Measurements from ENCODE around the gene CT45A10. TPM values are rescaled to one million over a fixed set of nuclear protein-coding genes. Genes with fewer than 3 reads are reported as not detected.
"Not testable (repeated sequence)": the region's sequence is repeated elsewhere in the genome, so short reads cannot be mapped to it uniquely, and the experiment has no call there.

Gene CT45A10
- total and polyA plus RNA-seq, 2 donors (not counting 3 experiments of a cell fraction or from before 2014, with no cell fraction given) = not detected

- Histone ChIP-seq H3K27ac (ENCODE audit: insufficient read depth, low read depth, low read length) (no peak overlapping the region), H2AFZ (ENCODE audit: low read depth, low read length) (no peak overlapping the region), H4K20me1 (replicated peaks; ENCODE audit: control insufficient read depth, extremely low read depth, insufficient read depth, low read length) (no peaks in the 10 kb centered on the region), H3K27me3 (ENCODE audit: control insufficient read depth in 2 of 2, insufficient read depth in 2 of 2, low read length in 2 of 2) (no peaks in the 10 kb centered on the region), H3K36me3 (ENCODE audit: control insufficient read depth in 2 of 2, extremely low read depth in 1 of 2, insufficient read depth in 2 of 2, low read length in 2 of 2) (no peaks in the 10 kb centered on the region), H3K9me1 (replicated peaks; ENCODE audit: control insufficient read depth, extremely low read depth, insufficient read depth, low read length) (no peaks in the 10 kb centered on the region), H3K4me1 (ENCODE audit: control insufficient read depth, extremely low read depth, insufficient read depth, low read length) (no peaks in the 10 kb centered on the region), H3K4me2 (ENCODE audit: insufficient read depth, low read length) (no peak overlapping the region), H3K9ac (replicated peaks; ENCODE audit: extremely low read depth, insufficient read depth, low read length) (no peak overlapping the region), H3K79me2 (ENCODE audit: control insufficient read depth, insufficient read depth, low read length) (no peaks in the 10 kb centered on the region), H3K9me3 (replicated peaks; ENCODE audit: control insufficient read depth, insufficient read depth, low read length) (no peaks in the 10 kb centered on the region), H3K4me3 (replicated peaks in 1 of 3; ENCODE audit: insufficient read depth in 1 of 3, low read depth in 1 of 3, low read length in 3 of 3) (no peak overlapping the region)
- ChIA-PET POLR2A (no interaction called here), CTCF (no interaction called here)
- TF ChIP-seq GATA2 (IDR thresholded peaks at IDR 0.05; ENCODE audit: insufficient read depth, insufficient read length, low read depth, low read length) = no peak
- no peak for TF ChIP-seq MAX (IDR thresholded peaks at IDR 0.05; ENCODE audit: insufficient read depth, insufficient read length)
- TF ChIP-seq JUN (IDR thresholded peaks at IDR 0.05; ENCODE audit: borderline replicate concordance, insufficient read depth, insufficient read length, low read depth) = no peak
- TF ChIP-seq POLR2AphosphoS5 (IDR thresholded peaks at IDR 0.05; ENCODE audit: insufficient read depth, low read depth, low read length) = no peak
- no peak for TF ChIP-seq MYC (IDR thresholded peaks at IDR 0.05; ENCODE audit: low read depth, low read length)
- TF ChIP-seq EZH2 (IDR thresholded peaks at IDR 0.05; ENCODE audit: borderline replicate concordance, low read depth, low read length, severe bottlenecking) = no peak
- TF ChIP-seq CTCF (IDR thresholded peaks at IDR 0.05; ENCODE audit: extremely low read depth in 1 of 2, insufficient read depth in 1 of 2, low read depth in 1 of 2, low read length in 2 of 2) = no peak
- no peak for TF ChIP-seq FOS (IDR thresholded peaks at IDR 0.05; ENCODE audit: borderline replicate concordance, insufficient read depth, low read length)
- TF ChIP-seq POLR2A (IDR thresholded peaks at IDR 0.05; ENCODE audit: low read depth, low read length) = no peak
- BruUV-seq (replicated peaks) = no TSS peak
- no peak for FAIRE-seq
- DNase-seq (ENCODE audit: low read depth, low spot score) = no peak
- intact Hi-C loops (cut with micrococcal nuclease) (no loop called here), dilution Hi-C loops (cut with MboI; ENCODE audit: extremely low pct_ligation_motif_present, low sequenced_read_pairs) (no loop called here)
Measured at GRCh38 chrX:135890087-135890585, 3.1 kb downstream of the CT45A10 start.

DNA sequence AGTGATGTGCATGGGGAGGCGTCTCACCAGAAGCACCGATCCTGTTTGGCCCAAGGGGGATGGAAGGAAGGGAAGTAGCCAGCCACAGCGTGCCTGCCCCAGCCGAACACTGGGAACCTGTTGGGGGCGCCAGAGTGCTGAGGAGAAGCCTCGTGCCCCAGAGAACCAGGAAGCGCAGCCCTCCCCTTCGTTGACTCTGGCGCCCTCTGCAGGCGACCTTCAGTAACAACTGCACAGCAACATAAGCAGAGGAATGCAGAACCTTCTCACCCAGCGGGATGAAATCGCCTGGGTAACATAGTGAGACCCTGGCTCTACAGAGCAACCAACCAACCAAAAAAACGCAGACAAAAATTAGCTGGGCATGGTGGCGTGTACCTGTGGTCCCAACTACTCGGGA, 4.3 kb downstream of the CT45A10 start:
- FAIRE-seq = not testable (repeated sequence)

GRCh38 chrX:135888230-135888629, 5.0 kb downstream of the CT45A10 start:
- dilution Hi-C loops (cut with MboI; ENCODE audit: extremely low pct_ligation_motif_present, low sequenced_read_pairs); H2AFZ ChIP-seq (ENCODE audit: low read depth, low read length); CTCF ChIA-PET; H3K36me3 ChIP-seq (ENCODE audit: control insufficient read depth in 2 of 2, extremely low read depth in 1 of 2, insufficient read depth in 2 of 2, low read length in 2 of 2); H4K20me1 ChIP-seq (replicated peaks; ENCODE audit: control insufficient read depth, extremely low read depth, insufficient read depth, low read length); H3K4me3 ChIP-seq (replicated peaks in 1 of 3; ENCODE audit: insufficient read depth in 1 of 3, low read depth in 1 of 3, low read length in 3 of 3); H3K4me1 ChIP-seq (ENCODE audit: control insufficient read depth, extremely low read depth, insufficient read depth, low read length); BruUV-seq (replicated peaks); FAIRE-seq; H3K9me3 ChIP-seq (replicated peaks; ENCODE audit: control insufficient read depth, insufficient read depth, low read length); H3K9ac ChIP-seq (replicated peaks; ENCODE audit: extremely low read depth, insufficient read depth, low read length); H3K27me3 ChIP-seq (ENCODE audit: control insufficient read depth in 2 of 2, insufficient read depth in 2 of 2, low read length in 2 of 2); H3K27ac ChIP-seq (ENCODE audit: insufficient read depth, low read depth, low read length); H3K4me2 ChIP-seq (ENCODE audit: insufficient read depth, low read length); H3K79me2 ChIP-seq (ENCODE audit: control insufficient read depth, insufficient read depth, low read length); H3K9me1 ChIP-seq (replicated peaks; ENCODE audit: control insufficient read depth, extremely low read depth, insufficient read depth, low read length); intact Hi-C loops (cut with micrococcal nuclease); DNase-seq (ENCODE audit: low read depth, low spot score); POLR2A ChIA-PET: not testable (repeated sequence)

More for the DNA sequence above, 4.3 kb downstream of the CT45A10 start:
- H3K27ac ChIP-seq (ENCODE audit: insufficient read depth, low read depth, low read length); H3K9me1 ChIP-seq (replicated peaks; ENCODE audit: control insufficient read depth, extremely low read depth, insufficient read depth, low read length); H3K9me3 ChIP-seq (replicated peaks; ENCODE audit: control insufficient read depth, insufficient read depth, low read length); H3K9ac ChIP-seq (replicated peaks; ENCODE audit: extremely low read depth, insufficient read depth, low read length); H2AFZ ChIP-seq (ENCODE audit: low read depth, low read length); H3K4me2 ChIP-seq (ENCODE audit: insufficient read depth, low read length); H3K4me1 ChIP-seq (ENCODE audit: control insufficient read depth, extremely low read depth, insufficient read depth, low read length); DNase-seq (ENCODE audit: low read depth, low spot score); H3K27me3 ChIP-seq (ENCODE audit: control insufficient read depth in 2 of 2, insufficient read depth in 2 of 2, low read length in 2 of 2); BruUV-seq (replicated peaks); dilution Hi-C loops (cut with MboI; ENCODE audit: extremely low pct_ligation_motif_present, low sequenced_read_pairs); H4K20me1 ChIP-seq (replicated peaks; ENCODE audit: control insufficient read depth, extremely low read depth, insufficient read depth, low read length); POLR2A ChIA-PET; intact Hi-C loops (cut with micrococcal nuclease); H3K79me2 ChIP-seq (ENCODE audit: control insufficient read depth, insufficient read depth, low read length); H3K4me3 ChIP-seq (replicated peaks in 1 of 3; ENCODE audit: insufficient read depth in 1 of 3, low read depth in 1 of 3, low read length in 3 of 3); H3K36me3 ChIP-seq (ENCODE audit: control insufficient read depth in 2 of 2, extremely low read depth in 1 of 2, insufficient read depth in 2 of 2, low read length in 2 of 2); CTCF ChIA-PET: not testable (repeated sequence)

Data from endothelial cell of umbilical vein (primary cell).